GM12891 (cell line): ENCODE measurements around the gene CTNNA3.

ENCODE experiments used
- POLR2A ChIP-seq: IDR thresholded peaks from 2 replicates; pipeline ENCODE4 v1.6.1; 2011; ENCODE audit warnings: low read depth, low read length, control low read depth
- POLR2AphosphoS5 ChIP-seq: IDR thresholded peaks from 2 replicates; pipeline ENCODE4 v1.6.1; 2011; ENCODE audit warnings: low read depth, low read length, control low read depth

DNA sequence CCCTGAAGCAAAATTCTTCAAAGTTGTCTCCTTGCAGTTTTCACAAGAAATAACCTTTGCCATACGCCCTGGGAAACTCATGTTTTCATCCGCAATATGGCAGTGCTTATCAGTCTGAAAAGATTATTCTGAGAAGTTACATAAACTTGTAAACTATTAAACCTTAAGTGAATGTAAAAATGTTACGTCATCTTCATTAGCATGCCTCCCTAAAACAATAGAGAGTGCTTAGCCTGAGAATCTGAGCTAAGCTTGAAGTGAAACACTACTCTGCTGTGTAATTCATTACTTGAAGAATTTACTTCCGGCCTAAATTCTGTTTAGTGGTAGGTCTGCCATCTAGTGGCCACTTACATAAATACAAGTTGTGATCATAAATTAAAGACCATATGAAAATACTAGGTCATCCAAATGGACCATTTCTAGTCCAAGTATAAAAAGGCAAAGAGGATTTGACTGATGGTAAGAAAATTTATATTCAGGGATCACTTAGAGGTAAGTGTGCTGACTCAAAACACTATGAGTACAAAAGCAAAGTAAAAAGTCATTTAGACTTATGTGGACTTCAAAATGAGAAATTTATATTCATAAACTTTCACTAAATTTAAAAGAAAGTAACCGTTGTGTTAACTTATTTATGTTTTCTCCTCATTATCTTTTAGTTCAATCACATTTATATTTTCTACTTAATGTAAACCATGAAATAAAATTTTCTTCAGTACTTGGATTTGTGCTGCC, 1515.2 kb downstream of the CTNNA3 start:
- TF ChIP-seq POLR2A (no peak), POLR2AphosphoS5 (no peak)
